Heart right ventricle (tissue), 16 donors: Measurements from ENCODE around the gene SPRED1. TPM values are rescaled to one million over a fixed set of nuclear protein-coding genes. Genes with fewer than 3 reads are reported as not detected.

Source experiments
- ATAC-seq, 8 donors: fragments of 200-7000 bp; cut with Tn5 transposase; one replicate each; pipeline ENCODE4 v1.9.1; 2020; ENCODE audit warnings: mild to moderate bottlenecking in 8 of 8, moderate library complexity in 8 of 8, moderate number of reproducible peaks in 1 of 8
- DNase-seq, 2 donors: peaks; one replicate each; pipeline ENCODE4 v3.0.0-alpha.2; 2020
- H3K27ac ChIP-seq, 10 donors: fragments of 200-600 bp; sonication (generic) in 2 of 10; one replicate each; pipeline versions ENCODE4 v1.5.0 to v1.8.0; 2020 to 2022; ENCODE audit warnings: mild to moderate bottlenecking in 3 of 10
- H3K27me3 ChIP-seq, 7 donors: fragments of 200-600 bp; one replicate each; pipeline ENCODE4 v1.8.0; 2021 to 2022; ENCODE audit warnings: mild to moderate bottlenecking in 2 of 7
- H3K36me3 ChIP-seq, 9 donors: fragments of 200-600 bp; sonication (generic) in 1 of 9; one replicate each; pipeline versions ENCODE4 v1.5.0 to v1.8.0; 2020 to 2022; ENCODE audit warnings: mild to moderate bottlenecking in 2 of 9
- H3K4me1 ChIP-seq, 9 donors: fragments of 200-600 bp; sonication (generic) in 1 of 9; one replicate each; pipeline versions ENCODE4 v1.5.0 to v1.8.0; 2020 to 2022; ENCODE audit warnings: mild to moderate bottlenecking in 4 of 9
- H3K4me3 ChIP-seq, 10 donors: fragments of 200-600 bp; sonication (generic) in 2 of 10; one replicate each; pipeline versions ENCODE4 v1.5.0 to v1.8.0; 2020 to 2022; ENCODE audit warnings: mild to moderate bottlenecking in 7 of 10, moderate library complexity in 2 of 10
- H3K9me3 ChIP-seq, 11 donors: fragments of 200-600 bp in 10 of 11; sonication (generic) in 2 of 11; one replicate each; pipeline versions ENCODE4 v1.5.0 to v1.8.0; 2013 to 2022; ENCODE audit warnings: mild to moderate bottlenecking in 2 of 11, control low read depth in 1 of 11, moderate library complexity in 1 of 11
- WGBS, 2 donors: extraction: QIAGEN DNeasy Blood & Tissue Kit; methylation state at CpG; one replicate each; pipeline ENCODE4 v1.1.7; 2013; ENCODE audit warnings: inconsistent platforms in 1 of 2; 5-methylcytosine and 5-hydroxymethylcytosine counted together
- intact Hi-C, 10 donors: fragments of 100-400 bp; cut with DNase I; formaldehyde crosslinking; loops; one replicate each; pipeline versions ENCODE4 v1.11.1 to v1.14.2; 2022
- polyA plus RNA-seq, 2 donors: library from polyadenylated mRNA; stranded (reverse); fragments of 200-250 nt; gene quantifications; one replicate each; pipeline ENCODE4 v1.2.3, GENCODE V29; 2013
- total RNA-seq, 10 donors: library from RNA; stranded (reverse); fragmentation: NEBNext Ultra II Directional in 3 of 10; extraction: Animal tissue kit (Norgen Biotek cat#: 25700) in 3 of 10; gene quantifications; one replicate each; pipeline versions ENCODE4 v1.2.1 to v1.2.4, GENCODE V29; 2021 to 2023
- TF ChIP-seq, protein P1 (sequence below), 9 donors: fragments of 200-600 bp; sonication (generic) in 2 of 9; IDR thresholded peaks; one replicate each; pipeline versions ENCODE4 v1.5.0 to v1.8.0; 2021 to 2022; ENCODE audit warnings: antibody characterized with exemption in 9 of 9, mild to moderate bottlenecking in 5 of 9, moderate library complexity in 1 of 9
- donor health status: Arrhythmogenic right ventricular cardiomyopathy.
- donor health status: ischemic (EF 13 %, LVEDD 7.1; RV severe dilation, severe dysfunction).
- donor health status: healthy with polysubstance abuse.
- donor health status: DM: no; HTN: yes; CAD: no.
- donor health status: DM: no; HTN: no; CAD: no.
- donor health status: ischemic (EF 25% LVEDD 6.9; RV normal size, moderate dysfunction).
- donor health status: ischemic (EF 25% LVEDD 5.7; RV mildly dilated, moderate dysfunction).
- donor health status: healthy.
- donor health status: DM: yes; HTN: yes; CAD: no.
- donor health status: Ischemic cardiomyopathy.
- donor health status: ischemic (EF 35%, LVEDD 5.7; RV mildly dilated, moderate dysfunction).
- donor health status: nonischemic (EF 11% LVEDD 7.7; RV severe dilation, severe dysfunction).
- donor health status: DM: yes; HTN: yes; CAD: no.
- donor health status: PGD.
- donor health status: ischemic (EF 29% LVEDD 5.4; RV normal size, mild dysfunction).
- donor health status: nonischemic (EF 23%, LVEDD 6.1; RV moderate dilation, normal function).

The SPRED1 gene
- total and polyA plus RNA-seq, 12 donors: 3.3 to 20.2 (median 7.5) TPM

DNA sequence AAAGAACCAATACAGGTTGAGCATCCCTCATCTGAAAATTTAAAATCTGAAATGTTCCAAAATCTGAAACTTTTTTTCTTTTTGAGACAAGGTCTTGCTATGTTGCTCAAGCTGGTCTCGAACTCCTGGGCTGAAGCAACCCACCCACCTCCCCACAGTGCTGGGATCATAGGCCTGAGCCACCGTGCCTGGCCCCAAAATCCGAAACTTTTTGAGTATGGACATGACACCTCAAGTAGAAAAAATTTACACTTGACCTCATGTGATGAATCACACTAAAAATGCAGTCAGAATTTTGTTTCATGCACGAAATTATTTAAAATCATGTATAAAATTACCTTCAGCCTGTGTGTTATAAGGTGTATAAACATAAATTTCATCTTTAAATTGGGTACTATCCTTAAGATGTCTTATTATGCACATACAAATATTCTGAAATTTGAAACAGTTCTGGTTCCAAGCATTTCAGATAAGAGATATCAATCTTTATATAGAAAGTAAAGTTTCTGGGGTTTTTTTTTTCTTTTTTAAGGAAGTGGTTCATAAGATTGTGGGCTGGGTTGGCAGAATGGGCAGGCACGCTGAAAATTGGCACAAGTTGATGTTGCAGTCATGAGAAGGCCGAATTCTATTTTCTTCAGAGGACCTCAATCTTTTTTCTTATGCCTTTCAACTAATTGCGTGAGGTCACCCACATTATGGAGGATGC lies 72.5 kb downstream of the SPRED1 start:
- intact Hi-C loops: no loop called here

DNA sequence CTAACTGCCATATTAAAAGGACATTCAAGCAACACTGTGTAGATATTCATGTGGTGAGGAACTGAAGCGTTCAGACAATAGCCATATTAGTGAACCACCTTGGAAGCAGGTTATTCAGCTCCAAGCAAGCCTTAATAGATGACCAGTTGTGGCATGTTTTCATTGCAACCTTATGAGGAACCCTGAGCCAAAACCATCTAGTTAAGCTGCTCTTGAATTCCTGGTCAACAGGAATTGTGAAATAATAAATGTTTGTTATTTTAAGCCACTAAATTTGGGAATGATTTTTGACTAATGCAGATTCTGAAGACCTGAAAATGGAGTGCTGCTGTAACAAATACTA lies 73.0 kb downstream of the SPRED1 start:
- WGBS, 2 donors: 97 to 98% methylated on average over 1 of the region's 1 CpG
- H3K27ac ChIP-seq: no peak overlapping the region

More for the DNA sequence above, 72.5 kb downstream of the SPRED1 start:
- Histone ChIP-seq H3K36me3 (peaks cover 0 to 63% (median 12%) of the 10 kb centered on the region in 9 donors), H3K4me1 (peaks cover 0 to 5% (median 0%) of the 10 kb centered on the region in 9 donors), H3K27ac (no peak overlapping the region), H3K4me3 (no peak overlapping the region), H3K27me3 (no peaks in the 10 kb centered on the region), H3K9me3 (no peaks in the 10 kb centered on the region)
- 89 to 95% methylated on average over 7 of the region's 7 CpGs for WGBS, 2 donors
- TF ChIP-seq, protein P1, sequence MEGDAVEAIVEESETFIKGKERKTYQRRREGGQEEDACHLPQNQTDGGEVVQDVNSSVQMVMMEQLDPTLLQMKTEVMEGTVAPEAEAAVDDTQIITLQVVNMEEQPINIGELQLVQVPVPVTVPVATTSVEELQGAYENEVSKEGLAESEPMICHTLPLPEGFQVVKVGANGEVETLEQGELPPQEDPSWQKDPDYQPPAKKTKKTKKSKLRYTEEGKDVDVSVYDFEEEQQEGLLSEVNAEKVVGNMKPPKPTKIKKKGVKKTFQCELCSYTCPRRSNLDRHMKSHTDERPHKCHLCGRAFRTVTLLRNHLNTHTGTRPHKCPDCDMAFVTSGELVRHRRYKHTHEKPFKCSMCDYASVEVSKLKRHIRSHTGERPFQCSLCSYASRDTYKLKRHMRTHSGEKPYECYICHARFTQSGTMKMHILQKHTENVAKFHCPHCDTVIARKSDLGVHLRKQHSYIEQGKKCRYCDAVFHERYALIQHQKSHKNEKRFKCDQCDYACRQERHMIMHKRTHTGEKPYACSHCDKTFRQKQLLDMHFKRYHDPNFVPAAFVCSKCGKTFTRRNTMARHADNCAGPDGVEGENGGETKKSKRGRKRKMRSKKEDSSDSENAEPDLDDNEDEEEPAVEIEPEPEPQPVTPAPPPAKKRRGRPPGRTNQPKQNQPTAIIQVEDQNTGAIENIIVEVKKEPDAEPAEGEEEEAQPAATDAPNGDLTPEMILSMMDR (IDR thresholded peaks at IDR 0.05): no peak
- DNase-seq (no peak), ATAC-seq (no peak)

DNA sequence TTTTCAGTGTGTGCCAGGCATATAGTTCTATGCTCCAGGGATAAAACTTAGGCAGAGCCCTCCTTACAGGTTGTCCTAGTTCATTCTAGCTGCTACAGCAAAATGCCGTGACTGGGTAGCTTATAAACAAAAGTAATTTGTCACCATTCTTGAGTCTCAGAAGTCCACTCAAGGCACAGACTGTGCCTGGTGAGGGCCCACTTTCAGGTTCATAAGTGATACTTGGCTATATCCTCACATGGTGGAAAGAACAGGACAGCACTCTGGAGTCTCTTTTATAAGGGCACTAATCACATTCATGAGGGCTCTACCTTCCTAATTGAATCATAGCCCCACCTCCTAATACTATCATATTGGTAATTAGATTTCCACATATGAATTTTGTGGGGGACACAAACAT lies 80.1 kb downstream of the SPRED1 start:
- intact Hi-C loops: loop anchor here in 1 of 10 donors (5.0 kb wide), 1 partner anchor 35 kb away; no protein-coding TSS in a partner anchor
- ATAC-seq: no peak
- 96 to 97% methylated on average over 1 of the region's 1 CpG for WGBS, 2 donors
- no peaks in the 10 kb centered on the region for H3K9me3 ChIP-seq
- TF ChIP-seq, protein P1 (IDR thresholded peaks at IDR 0.05): no peak
- H3K27me3 ChIP-seq: no peaks in the 10 kb centered on the region
- no peak for DNase-seq
- H3K27ac ChIP-seq: no peak overlapping the region
- H3K4me3 ChIP-seq: no peak overlapping the region
- no peaks in the 10 kb centered on the region for H3K4me1 ChIP-seq
- peaks cover 0 to 52% (median 0%) of the 10 kb centered on the region in 9 donors for H3K36me3 ChIP-seq

More for the DNA sequence above, 73.0 kb downstream of the SPRED1 start:
- peaks cover 0 to 5% (median 0%) of the 10 kb centered on the region in 9 donors for H3K4me1 ChIP-seq
- H3K4me3 ChIP-seq: no peak overlapping the region
- TF ChIP-seq, protein P1 (IDR thresholded peaks at IDR 0.05): no peak
- ATAC-seq: no peak
- intact Hi-C loops: no loop called here
- no peaks in the 10 kb centered on the region for H3K27me3 ChIP-seq
- no peaks in the 10 kb centered on the region for H3K9me3 ChIP-seq
- DNase-seq: no peak
- H3K36me3 ChIP-seq: peaks cover 0 to 64% (median 12%) of the 10 kb centered on the region in 9 donors

DNA sequence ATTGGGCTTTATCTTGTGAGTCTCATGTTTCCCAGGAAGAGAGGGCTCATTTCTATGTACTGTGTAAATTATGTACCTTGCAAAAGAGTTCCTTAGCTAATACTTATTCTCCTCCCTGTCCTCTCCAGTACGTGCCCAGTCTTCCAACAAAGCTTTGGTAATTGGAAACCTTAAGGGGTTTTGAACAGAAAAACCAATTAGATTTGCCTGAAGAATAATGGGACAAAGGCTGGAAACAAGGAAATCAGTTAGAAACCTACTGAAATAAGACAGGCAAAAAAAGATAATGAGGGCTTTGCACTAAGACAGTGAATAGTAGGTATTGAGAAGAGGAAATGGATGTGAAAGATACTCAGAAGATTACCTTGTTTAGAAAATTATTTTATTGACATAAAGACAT lies 82.5 kb downstream of the SPRED1 start:
- no peak for DNase-seq
- TF ChIP-seq, protein P1 (IDR thresholded peaks at IDR 0.05): no peak
- H3K27ac ChIP-seq: no peak overlapping the region
- no peaks in the 10 kb centered on the region for H3K9me3 ChIP-seq
- H3K4me3 ChIP-seq: no peak overlapping the region
- 0 to 47% methylated on average over 1 of the region's 1 CpG for WGBS, 2 donors
- peaks cover 0 to 48% (median 0%) of the 10 kb centered on the region in 9 donors for H3K36me3 ChIP-seq
- no peak for ATAC-seq
- H3K27me3 ChIP-seq: no peaks in the 10 kb centered on the region
- intact Hi-C loops: no loop called here
- no peaks in the 10 kb centered on the region for H3K4me1 ChIP-seq
